SK-N-SH (cell line): ENCODE data around the gene SHANK2. TPM values are rescaled to one million over a fixed set of nuclear protein-coding genes. Genes with fewer than 3 reads are reported as not detected.

Source experiments
- CTCF ChIA-PET: fragments of 300-600, 350-600 bp; formaldehyde crosslinking; extraction: SDS; loops from one replicate; lab custom pipeline; 2021; lab: Yijun Ruan, JAX
- POLR2A ChIA-PET: fragments of 350-600 bp; sonication (Branson Sonifier 250); formaldehyde crosslinking; extraction: SDS; loops from one replicate; lab custom pipeline; 2020; ENCODE audit warnings: antibody characterized with exemption, inconsistent platforms; lab: Yijun Ruan, JAX
- DNase-seq: peaks from one replicate; pipeline ENCODE4 v3.0.0; 2012
- H2AFZ ChIP-seq: fragments of 200-600 bp; sonication (generic); 2 replicates; pipeline ENCODE4 v1.8.1; 2016; ENCODE audit warnings: antibody characterized with exemption, mild to moderate bottlenecking, low read depth
- H3F3A ChIP-seq: fragments of 200-600 bp; sonication (generic); replicated peaks from 2 replicates; pipeline ENCODE3; 2016; ENCODE audit warnings: antibody characterized with exemption, mild to moderate bottlenecking; ENCODE audit not compliant: insufficient read depth
- H3K27ac ChIP-seq, 2 experiments: fragments of 200-500 bp in 1 of 2; fragments of 200-600 bp in 1 of 2; sonication (Bioruptor generic) in 1 of 2; sonication (generic), shearing (Covaris generic) in 1 of 2; 2 replicates each; pipeline versions ENCODE4 v1.5.1 to v1.6.1; 2014 to 2016; ENCODE audit warnings: low read depth in 2 of 2, inconsistent platforms in 1 of 2, low read length in 1 of 2, mild to moderate bottlenecking in 1 of 2, mixed read lengths in 1 of 2
- H3K27me3 ChIP-seq: fragments of 200-600 bp; sonication (generic), shearing (Covaris generic); 2 replicates; pipeline ENCODE4 v1.6.1; 2016; ENCODE audit warnings: mixed run types; ENCODE audit not compliant: insufficient read depth
- H3K36me3 ChIP-seq, 2 experiments: fragments of 200-500 bp in 1 of 2; fragments of 200-600 bp in 1 of 2; sonication (Bioruptor generic) in 1 of 2; sonication (generic) in 1 of 2; replicated peaks in 1 of 2; 2 replicates each; pipeline versions ENCODE3 to v1.5.1; 2014 to 2016; ENCODE audit warnings: low read length in 1 of 2, mild to moderate bottlenecking in 1 of 2; ENCODE audit not compliant: insufficient read depth in 2 of 2, control insufficient read depth in 1 of 2
- H3K4me1 ChIP-seq, 2 experiments: fragments of 200-500 bp in 1 of 2; fragments of 200-600 bp in 1 of 2; sonication (Bioruptor generic) in 1 of 2; sonication (generic), shearing (Covaris generic) in 1 of 2; 2 replicates each; pipeline versions ENCODE4 v1.5.1 to v1.6.1; 2014 to 2016; ENCODE audit warnings: low read depth in 1 of 2, low read length in 1 of 2, mixed run types in 1 of 2; ENCODE audit not compliant: insufficient read depth in 2 of 2, control insufficient read depth in 1 of 2
- H3K4me2 ChIP-seq: fragments of 200-600 bp; sonication (generic), shearing (Covaris generic); 2 replicates; pipeline ENCODE4 v1.6.1; 2017; ENCODE audit warnings: mixed run types
- H3K4me3 ChIP-seq, 2 experiments: fragments of 200-500 bp in 1 of 2; fragments of 200-600 bp in 1 of 2; sonication (Bioruptor generic) in 1 of 2; sonication (generic), shearing (Covaris generic) in 1 of 2; 2 replicates each; pipeline versions ENCODE4 v1.5.1 to v1.8.1; 2014 to 2016; ENCODE audit warnings: low read depth in 2 of 2, inconsistent platforms in 1 of 2, low read length in 1 of 2, mild to moderate bottlenecking in 1 of 2, mixed read lengths in 1 of 2, moderate library complexity in 1 of 2
- H3K79me2 ChIP-seq: fragments of 200-600 bp; sonication (generic); 2 replicates; pipeline ENCODE4 v1.8.1; 2017; ENCODE audit warnings: mild to moderate bottlenecking; ENCODE audit not compliant: insufficient read depth
- H3K9ac ChIP-seq: fragments of 200-600 bp; sonication (generic); 2 replicates; pipeline ENCODE4 v1.6.1; 2017; ENCODE audit warnings: mixed run types
- H3K9me2 ChIP-seq: fragments of 200-600 bp; sonication (generic); 2 replicates; pipeline ENCODE4 v1.6.1; 2017; ENCODE audit warnings: mixed run types
- H3K9me3 ChIP-seq: fragments of 200-600 bp; sonication (generic); 2 replicates; pipeline ENCODE4 v1.6.1; 2017; ENCODE audit warnings: mixed run types, mild to moderate bottlenecking, moderate library complexity
- H4K20me1 ChIP-seq: fragments of 200-600 bp; sonication (generic); 2 replicates; pipeline ENCODE4 v1.6.1; 2017; ENCODE audit warnings: mild to moderate bottlenecking, mixed run types; ENCODE audit not compliant: insufficient read depth
- CHD2 ChIP-seq: fragments of 150-350 bp; IDR thresholded peaks from 2 replicates; pipeline ENCODE4 v1.6.1; 2018; ENCODE audit warnings: low read length; ENCODE audit not compliant: partially characterized antibody
- ELF1 ChIP-seq: IDR thresholded peaks from 2 replicates; pipeline ENCODE4 v1.4.0; 2012
- EP300 ChIP-seq, 2 experiments: IDR thresholded peaks; 2 replicates each; pipeline versions ENCODE4 v1.4.0 to v1.6.1; 2012; ENCODE audit warnings: borderline replicate concordance in 1 of 2, low read depth in 1 of 2, low read length in 1 of 2
- FOXM1 ChIP-seq: IDR thresholded peaks from 2 replicates; pipeline ENCODE4 v1.4.0; 2012; ENCODE audit warnings: low read depth, mild to moderate bottlenecking
- GATA2 ChIP-seq: sonication (generic); formaldehyde crosslinking; IDR thresholded peaks from 2 replicates; pipeline ENCODE4 v1.5.0; 2020; ENCODE audit warnings: mild to moderate bottlenecking, missing genetic modification reagents
- JUND ChIP-seq: IDR thresholded peaks from 2 replicates; pipeline ENCODE4 v1.4.0; 2012
- RAD21 ChIP-seq: IDR thresholded peaks from 2 replicates; pipeline ENCODE4 v1.6.1; 2012; ENCODE audit warnings: mild to moderate bottlenecking, low read length
- RCOR1 ChIP-seq: fragments of 150-350 bp; IDR thresholded peaks from 2 replicates; pipeline ENCODE4 v1.6.1; 2017; ENCODE audit warnings: antibody characterized with exemption, low read length
- RXRA ChIP-seq: IDR thresholded peaks from 2 replicates; pipeline ENCODE4 v1.4.0; 2012; ENCODE audit warnings: low read depth, mild to moderate bottlenecking, borderline replicate concordance
- SIN3A ChIP-seq: IDR thresholded peaks from 2 replicates; pipeline ENCODE4 v1.6.1; 2012; ENCODE audit warnings: low read depth, mild to moderate bottlenecking, low read length, moderate library complexity, borderline replicate concordance
- SMC3 ChIP-seq: IDR thresholded peaks from 2 replicates; pipeline ENCODE4 v1.6.1; 2012; ENCODE audit warnings: low read depth, low read length, improper control_type of control experiment
- TAF1 ChIP-seq: IDR thresholded peaks from 2 replicates; pipeline ENCODE4 v1.6.1; 2012; ENCODE audit warnings: low read depth, mild to moderate bottlenecking, low read length, moderate library complexity, borderline replicate concordance
- USF1 ChIP-seq: IDR thresholded peaks from 2 replicates; pipeline ENCODE4 v1.4.0; 2012; ENCODE audit warnings: low read depth, borderline replicate concordance
- YY1 ChIP-seq: IDR thresholded peaks from 2 replicates; pipeline ENCODE4 v1.4.0; 2012; ENCODE audit warnings: low read depth, mild to moderate bottlenecking
- ZBTB33 ChIP-seq: IDR thresholded peaks from 2 replicates; pipeline ENCODE4 v1.4.0; 2012; ENCODE audit warnings: low read depth, borderline replicate concordance
- WGBS: methylation state at CpG from one replicate; pipeline ENCODE4 v1.1.6; 2017; ENCODE audit warnings: low lambda C conversion rate; 5-methylcytosine and 5-hydroxymethylcytosine counted together
- polyA plus RNA-seq, 3 experiments: library from polyadenylated mRNA; depleted of rRNA; stranded (reverse); fragments of >200 nt; gene quantifications; 2 replicates each; pipeline ENCODE4 v1.2.3, GENCODE V29; 2012
- TF ChIP-seq, protein P1 (sequence below): fragments of 200-600 bp; sonication (generic); IDR thresholded peaks from 2 replicates; pipeline ENCODE4 v1.6.1; 2017; ENCODE audit warnings: antibody characterized with exemption, mild to moderate bottlenecking, moderate library complexity
- TF ChIP-seq, protein P2 (sequence below): fragments of 150-350 bp; IDR thresholded peaks from 2 replicates; pipeline ENCODE4 v1.6.1; 2016; ENCODE audit warnings: mild to moderate bottlenecking, low read depth, low read length

The SHANK2 gene
- polyA plus RNA-seq, 1 of the 3 experiments (the other 2 are of a cell fraction), result under 0.01 TPM

GRCh38 chr11:71236836-71237475, 15.4 kb downstream of the SHANK2 start:
- ChIA-PET CTCF (no interaction called here), POLR2A (no interaction called here)
- H2AFZ ChIP-seq, result no peak overlapping the region
- H3K4me1 ChIP-seq, result no peaks in the 10 kb centered on the region
- no peaks in the 10 kb centered on the region for H3K27me3 ChIP-seq
- 71% methylated on average over 10 of the region's 12 CpGs for WGBS
- no peak overlapping the region for H3K4me3 ChIP-seq
- no peaks in the 10 kb centered on the region for H3K79me2 ChIP-seq
- no peak overlapping the region for H3K27ac ChIP-seq
- H3K4me2 ChIP-seq, result no peak overlapping the region
- no peaks in the 10 kb centered on the region for H3K9me2 ChIP-seq
- no peaks in the 10 kb centered on the region for H3K36me3 ChIP-seq
- H3K9me3 ChIP-seq, result no peaks in the 10 kb centered on the region
- no peaks in the 10 kb centered on the region for H4K20me1 ChIP-seq
- TF ChIP-seq GATA2 (CRISPR knock-in tag) (no peak), ZBTB33 (no peak), EP300 (IDR thresholded peaks at IDR 0.05; ENCODE audit: borderline replicate concordance in 1 of 2, low read depth in 1 of 2, low read length in 1 of 2) (no peak), RCOR1 (no peak), FOXM1 (no peak)
- TF ChIP-seq, protein P1, sequence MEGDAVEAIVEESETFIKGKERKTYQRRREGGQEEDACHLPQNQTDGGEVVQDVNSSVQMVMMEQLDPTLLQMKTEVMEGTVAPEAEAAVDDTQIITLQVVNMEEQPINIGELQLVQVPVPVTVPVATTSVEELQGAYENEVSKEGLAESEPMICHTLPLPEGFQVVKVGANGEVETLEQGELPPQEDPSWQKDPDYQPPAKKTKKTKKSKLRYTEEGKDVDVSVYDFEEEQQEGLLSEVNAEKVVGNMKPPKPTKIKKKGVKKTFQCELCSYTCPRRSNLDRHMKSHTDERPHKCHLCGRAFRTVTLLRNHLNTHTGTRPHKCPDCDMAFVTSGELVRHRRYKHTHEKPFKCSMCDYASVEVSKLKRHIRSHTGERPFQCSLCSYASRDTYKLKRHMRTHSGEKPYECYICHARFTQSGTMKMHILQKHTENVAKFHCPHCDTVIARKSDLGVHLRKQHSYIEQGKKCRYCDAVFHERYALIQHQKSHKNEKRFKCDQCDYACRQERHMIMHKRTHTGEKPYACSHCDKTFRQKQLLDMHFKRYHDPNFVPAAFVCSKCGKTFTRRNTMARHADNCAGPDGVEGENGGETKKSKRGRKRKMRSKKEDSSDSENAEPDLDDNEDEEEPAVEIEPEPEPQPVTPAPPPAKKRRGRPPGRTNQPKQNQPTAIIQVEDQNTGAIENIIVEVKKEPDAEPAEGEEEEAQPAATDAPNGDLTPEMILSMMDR, result no peak
- no peaks in the 10 kb centered on the region for H3F3A ChIP-seq
- H3K9ac ChIP-seq, result no peak overlapping the region
- DNase-seq, result peak; percentile 5

DNA sequence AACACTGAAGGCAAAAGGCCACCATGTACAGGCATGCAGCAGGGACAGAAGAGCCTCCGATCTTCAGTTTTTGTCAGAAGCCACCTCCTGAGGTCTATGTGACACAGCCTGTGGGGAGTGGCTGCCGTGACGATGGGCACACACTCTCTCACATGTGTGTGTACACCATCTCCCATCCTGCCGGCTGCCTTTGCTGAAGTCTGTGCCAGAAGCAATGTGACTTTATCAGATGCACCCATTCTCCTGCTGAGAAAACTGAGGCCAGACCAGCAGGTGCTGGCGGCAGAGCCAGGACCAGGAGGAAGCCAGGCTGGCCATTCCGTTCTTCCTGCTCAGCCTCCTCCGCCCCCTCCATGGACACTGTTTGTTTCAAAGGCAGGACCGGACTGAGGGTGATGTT, 16.7 kb downstream of the SHANK2 start:
- no peak overlapping the region for H3K4me2 ChIP-seq
- H3K9me3 ChIP-seq, result no peaks in the 10 kb centered on the region
- CTCF ChIA-PET, result interaction anchor here (1.1 kb wide), 1 partner anchor 16 kb away, joined by 3 read pairs; no protein-coding TSS in a partner anchor
- H3K4me1 ChIP-seq, result no peaks in the 10 kb centered on the region
- POLR2A ChIA-PET, result no interaction called here
- no peak overlapping the region for H2AFZ ChIP-seq
- no peaks in the 10 kb centered on the region for H3K9me2 ChIP-seq
- H3K27ac ChIP-seq, result no peak overlapping the region
- no peaks in the 10 kb centered on the region for H3F3A ChIP-seq
- no peaks in the 10 kb centered on the region for H4K20me1 ChIP-seq
- H3K9ac ChIP-seq, result no peak overlapping the region
- H3K4me3 ChIP-seq, result no peak overlapping the region
- 66% methylated on average over 7 of the region's 8 CpGs for WGBS
- H3K27me3 ChIP-seq, result no peaks in the 10 kb centered on the region
- no peaks in the 10 kb centered on the region for H3K79me2 ChIP-seq
- peak; percentile 9 for DNase-seq
- no peaks in the 10 kb centered on the region for H3K36me3 ChIP-seq
- TF ChIP-seq EP300 (IDR thresholded peaks at IDR 0.05; ENCODE audit: borderline replicate concordance in 1 of 2, low read depth in 1 of 2, low read length in 1 of 2) (no peak), USF1 (no peak), ZBTB33 (no peak), RAD21 (no peak), SMC3 (no peak), CHD2 (no peak), TAF1 (no peak), RXRA (no peak), JUND (no peak), SIN3A (no peak), YY1 (no peak), ELF1 (no peak)
- TF ChIP-seq, protein P2, sequence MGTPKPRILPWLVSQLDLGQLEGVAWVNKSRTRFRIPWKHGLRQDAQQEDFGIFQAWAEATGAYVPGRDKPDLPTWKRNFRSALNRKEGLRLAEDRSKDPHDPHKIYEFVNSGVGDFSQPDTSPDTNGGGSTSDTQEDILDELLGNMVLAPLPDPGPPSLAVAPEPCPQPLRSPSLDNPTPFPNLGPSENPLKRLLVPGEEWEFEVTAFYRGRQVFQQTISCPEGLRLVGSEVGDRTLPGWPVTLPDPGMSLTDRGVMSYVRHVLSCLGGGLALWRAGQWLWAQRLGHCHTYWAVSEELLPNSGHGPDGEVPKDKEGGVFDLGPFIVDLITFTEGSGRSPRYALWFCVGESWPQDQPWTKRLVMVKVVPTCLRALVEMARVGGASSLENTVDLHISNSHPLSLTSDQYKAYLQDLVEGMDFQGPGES, result no peak
